Mesendoderm (in vitro differentiated cells): ENCODE measurements around the gene PCDHGC4. TPM values are rescaled to one million over a fixed set of nuclear protein-coding genes. Genes with fewer than 3 reads are reported as not detected.

ENCODE experiments used
- DNase-seq: peaks from one replicate; pipeline ENCODE4 v3.0.0; 2013
- H2AK5ac ChIP-seq: 2 replicates; pipeline ENCODE4 v1.6.1; 2013; ENCODE audit warnings: low read length, inconsistent platforms
- H2BK120ac ChIP-seq: 2 replicates; pipeline ENCODE4 v1.6.1; 2013; ENCODE audit warnings: low read depth, mild to moderate bottlenecking, low read length, moderate library complexity, mixed read lengths
- H2BK15ac ChIP-seq: replicated peaks from 2 replicates; pipeline ENCODE4 v1.6.1; 2013; ENCODE audit warnings: low read depth, mild to moderate bottlenecking, moderate library complexity
- H2BK5ac ChIP-seq: 2 replicates; pipeline ENCODE4 v1.6.1; 2013; ENCODE audit warnings: low read length, inconsistent platforms
- H3K18ac ChIP-seq: 2 replicates; pipeline ENCODE4 v1.6.1; 2013; ENCODE audit warnings: mild to moderate bottlenecking, low read length, mixed read lengths
- H3K23ac ChIP-seq: one replicate; pipeline ENCODE4 v1.6.1; 2013; ENCODE audit warnings: low read length
- H3K27ac ChIP-seq: 2 replicates; pipeline ENCODE4 v1.5.1; 2013; ENCODE audit warnings: low read depth, mild to moderate bottlenecking, inconsistent platforms, low read length, moderate library complexity
- H3K27me3 ChIP-seq: 2 replicates; pipeline ENCODE4 v1.6.1; 2013; ENCODE audit warnings: low read length, control low read depth, mild to moderate bottlenecking, inconsistent platforms; ENCODE audit not compliant: insufficient read depth, poor library complexity
- H3K36me3 ChIP-seq: 2 replicates; pipeline ENCODE4 v1.6.1; 2013; ENCODE audit warnings: low read length, inconsistent platforms; ENCODE audit not compliant: control insufficient read depth, insufficient read depth
- H3K4ac ChIP-seq: one replicate; pipeline ENCODE4 v1.6.1; 2013; ENCODE audit warnings: low read depth, mild to moderate bottlenecking, low read length, moderate library complexity
- H3K4me1 ChIP-seq: 2 replicates; pipeline ENCODE4 v1.6.1; 2013; ENCODE audit warnings: low read depth, low read length, inconsistent platforms; ENCODE audit not compliant: control insufficient read depth
- H3K4me2 ChIP-seq: 2 replicates; pipeline ENCODE4 v1.6.1; 2013; ENCODE audit warnings: low read length
- H3K4me3 ChIP-seq: 2 replicates; pipeline ENCODE4 v1.5.1; 2013; ENCODE audit warnings: mild to moderate bottlenecking, low read length
- H3K56ac ChIP-seq: one replicate; pipeline ENCODE4 v1.6.1; 2013; ENCODE audit warnings: low read length
- H3K79me1 ChIP-seq: 2 replicates; pipeline ENCODE4 v1.6.1; 2013; ENCODE audit warnings: low read length, inconsistent platforms
- H3K79me2 ChIP-seq: 2 replicates; pipeline ENCODE4 v1.6.1; 2013; ENCODE audit warnings: mild to moderate bottlenecking, low read length; ENCODE audit not compliant: control insufficient read depth, insufficient read depth
- H3K9ac ChIP-seq: 2 replicates; pipeline ENCODE4 v1.6.1; 2013; ENCODE audit warnings: low read length, inconsistent platforms
- H4K5ac ChIP-seq: one replicate; pipeline ENCODE4 v1.6.1; 2013; ENCODE audit warnings: low read length
- H4K8ac ChIP-seq: one replicate; pipeline ENCODE4 v1.6.1; 2013; ENCODE audit warnings: low read depth, mild to moderate bottlenecking, control low read depth, low read length, moderate library complexity
- WGBS: extraction: QIAGEN DNeasy Blood & Tissue Kit; methylation state at CpG from one replicate; pipeline ENCODE4 v1.1.7; 2013; ENCODE audit warnings: low lambda C conversion rate, missing lambda C conversion rate; ENCODE audit not compliant: insufficient coverage; ENCODE audit errors: extremely low coverage; 5-methylcytosine and 5-hydroxymethylcytosine counted together
- polyA plus RNA-seq, 2 experiments: library from polyadenylated mRNA; stranded (reverse); fragments of 200-250 nt; gene quantifications; one replicate each; pipeline ENCODE4 v1.2.3, GENCODE V29; 2013

The PCDHGC4 gene
- 2.0 TPM for polyA plus RNA-seq (2013, experiment 1 of 2)
- 1.8 TPM for polyA plus RNA-seq (2013, experiment 2 of 2)

- Histone ChIP-seq H4K8ac (no peak within 1 kb of the TSS), H3K9ac (peak within 1 kb of the TSS; percentile 73), H3K18ac (no peak within 1 kb of the TSS), H2BK5ac (no peak within 1 kb of the TSS), H3K56ac (peak within 1 kb of the TSS; percentile 84), H3K36me3 (no peaks in the 10 kb centered on the region), H3K27ac (peak within 1 kb of the TSS; percentile 8), H3K4me2 (peak within 1 kb of the TSS; percentile 96), H2BK15ac (no peak within 1 kb of the TSS), H3K79me2 (no peaks in the 10 kb centered on the region), H2AK5ac (no peak within 1 kb of the TSS), H2BK120ac (no peak within 1 kb of the TSS), H3K4ac (no peak within 1 kb of the TSS), H3K4me3 (peak within 1 kb of the TSS; percentile 36), H3K4me1 (peaks cover 15% of the 10 kb centered on the region), H3K79me1 (peaks cover 1% of the 10 kb centered on the region), H3K27me3 (no peaks in the 10 kb centered on the region), H3K23ac (no peak within 1 kb of the TSS), H4K5ac (no peak within 1 kb of the TSS)
- WGBS: no CpG with 5 or more reads among the region's 39 CpGs
- peak; percentile 91 for DNase-seq
Observed at GRCh38 chr5:141484641-141485311, at the start of gene PCDHGC4. Gene PCDHGC4, plus strand, starts transcription at chr5:141485030. Its CDS starts 144 bp downstream, at chr5:141485174.

GRCh38 chr5:141437221-141437620 lies 47.6 kb upstream of the PCDHGC4 start:
- Histone ChIP-seq H4K8ac (no peak overlapping the region), H3K4ac (no peak overlapping the region), H4K5ac (no peak overlapping the region), H3K4me3 (no peak overlapping the region), H2AK5ac (no peak overlapping the region), H3K18ac (no peak overlapping the region), H3K9ac (no peak overlapping the region), H3K79me1 (no peaks in the 10 kb centered on the region), H3K4me2 (no peak overlapping the region), H3K23ac (no peak overlapping the region), H3K27me3 (no peaks in the 10 kb centered on the region), H2BK5ac (no peak overlapping the region), H3K56ac (no peak overlapping the region), H3K27ac (no peak overlapping the region), H3K4me1 (no peaks in the 10 kb centered on the region), H2BK120ac (no peak overlapping the region), H2BK15ac (no peak overlapping the region), H3K36me3 (no peaks in the 10 kb centered on the region), H3K79me2 (no peaks in the 10 kb centered on the region)
- DNase-seq: no peak
- WGBS: no CpG with 5 or more reads among the region's 2 CpGs

- DNase-seq: no peak
- Histone ChIP-seq H3K4ac (no peak overlapping the region), H2BK5ac (no peak overlapping the region), H3K79me1 (no peaks in the 10 kb centered on the region), H3K79me2 (no peaks in the 10 kb centered on the region), H2BK120ac (no peak overlapping the region), H2AK5ac (no peak overlapping the region), H3K27ac (no peak overlapping the region), H3K56ac (no peak overlapping the region), H3K9ac (no peak overlapping the region), H3K18ac (no peak overlapping the region), H4K5ac (no peak overlapping the region), H3K36me3 (no peaks in the 10 kb centered on the region), H3K4me3 (no peak overlapping the region), H3K4me1 (no peaks in the 10 kb centered on the region), H4K8ac (no peak overlapping the region), H2BK15ac (no peak overlapping the region), H3K4me2 (no peak overlapping the region), H3K23ac (no peak overlapping the region), H3K27me3 (no peaks in the 10 kb centered on the region)
- no CpG with 5 or more reads among the region's 10 CpGs for WGBS
Observed at GRCh38 chr5:141439411-141440141, 45.3 kb upstream of the PCDHGC4 start.

GRCh38 chr5:141440341-141440740 lies 44.5 kb upstream of the PCDHGC4 start:
- no peak overlapping the region for H3K18ac ChIP-seq
- no peaks in the 10 kb centered on the region for H3K79me2 ChIP-seq
- H3K27me3 ChIP-seq: no peaks in the 10 kb centered on the region
- no peaks in the 10 kb centered on the region for H3K79me1 ChIP-seq
- no peak overlapping the region for H2BK5ac ChIP-seq
- no peak overlapping the region for H3K23ac ChIP-seq
- no peak for DNase-seq
- H3K27ac ChIP-seq: no peak overlapping the region
- H3K9ac ChIP-seq: no peak overlapping the region
- no peak overlapping the region for H2BK120ac ChIP-seq
- H4K8ac ChIP-seq: no peak overlapping the region
- no peak overlapping the region for H4K5ac ChIP-seq
- no peak overlapping the region for H2BK15ac ChIP-seq
- H3K4me2 ChIP-seq: no peak overlapping the region
- no peaks in the 10 kb centered on the region for H3K4me1 ChIP-seq
- no peak overlapping the region for H2AK5ac ChIP-seq
- WGBS: no CpG with 5 or more reads among the region's 9 CpGs
- no peak overlapping the region for H3K4me3 ChIP-seq
- H3K56ac ChIP-seq: no peak overlapping the region
- no peaks in the 10 kb centered on the region for H3K36me3 ChIP-seq
- H3K4ac ChIP-seq: no peak overlapping the region

GRCh38 chr5:141441571-141442170 lies 43.2 kb upstream of the PCDHGC4 start:
- no peak overlapping the region for H2AK5ac ChIP-seq
- no peak overlapping the region for H3K4me2 ChIP-seq
- no peak overlapping the region for H3K4me3 ChIP-seq
- H3K9ac ChIP-seq: no peak overlapping the region
- no CpG with 5 or more reads among the region's 50 CpGs for WGBS
- no peak overlapping the region for H2BK5ac ChIP-seq
- H3K27me3 ChIP-seq: no peaks in the 10 kb centered on the region
- H3K4ac ChIP-seq: no peak overlapping the region
- no peaks in the 10 kb centered on the region for H3K79me1 ChIP-seq
- H4K5ac ChIP-seq: no peak overlapping the region
- no peak overlapping the region for H3K27ac ChIP-seq
- no peak overlapping the region for H2BK15ac ChIP-seq
- DNase-seq: no peak
- H3K56ac ChIP-seq: no peak overlapping the region
- H4K8ac ChIP-seq: no peak overlapping the region
- H3K36me3 ChIP-seq: no peaks in the 10 kb centered on the region
- no peak overlapping the region for H3K23ac ChIP-seq
- H2BK120ac ChIP-seq: no peak overlapping the region
- no peak overlapping the region for H3K18ac ChIP-seq
- no peaks in the 10 kb centered on the region for H3K79me2 ChIP-seq
- no peaks in the 10 kb centered on the region for H3K4me1 ChIP-seq
